CD4-positive, alpha-beta T cell treated with Interleukin-6 for 4 hours (primary cell): Measurements from ENCODE around the gene OR1Q1.
"Not testable (repeated sequence)": the region's sequence is repeated elsewhere in the genome, so short reads cannot be mapped to it uniquely, and the experiment has no call there.

Source experiments
- DNase-seq: peaks from one replicate; pipeline ENCODE4 v3.0.0-alpha.2; 2020; ENCODE audit warnings: mixed read lengths

Gene OR1Q1

GRCh38 chr9:122614362-122614761 lies at the start of gene OR1Q1:
TSS of gene OR1Q1 (plus strand) at chr9:122614738. CDS start at chr9:122614738, 0 bp downstream.
- no peak for DNase-seq

- no peak for DNase-seq
Observed at GRCh38 chr9:122567901-122568300, 46.6 kb upstream of the OR1Q1 start.

GRCh38 chr9:122572456-122572855 lies 42.1 kb upstream of the OR1Q1 start:
- no peak for DNase-seq

- DNase-seq = no peak
Observed at GRCh38 chr9:122579874-122580273, 34.7 kb upstream of the OR1Q1 start.

- no peak for DNase-seq
Observed at GRCh38 chr9:122580360-122580759, 34.2 kb upstream of the OR1Q1 start.

- not testable (repeated sequence) for DNase-seq
Observed at GRCh38 chr9:122583284-122583683, 31.3 kb upstream of the OR1Q1 start, which contains the start of gene OR1L8. TSS of gene OR1L8 (minus strand) at chr9:122583384. CDS start at chr9:122568477, 14,907 bp downstream.

GRCh38 chr9:122605691-122606090 lies 8.8 kb upstream of the OR1Q1 start:
- DNase-seq = no peak

- no peak for DNase-seq
Observed at GRCh38 chr9:122606587-122606986, 8.0 kb upstream of the OR1Q1 start.

- no peak for DNase-seq
Observed at GRCh38 chr9:122609804-122610203, 4.7 kb upstream of the OR1Q1 start.

GRCh38 chr9:122619996-122620395 lies 5.5 kb downstream of the OR1Q1 start:
- DNase-seq = no peak

- no peak for DNase-seq
Observed at GRCh38 chr9:122642226-122642625, 27.7 kb downstream of the OR1Q1 start.

GRCh38 chr9:122656378-122656777 lies 41.8 kb downstream of the OR1Q1 start:
- no peak for DNase-seq

- no peak for DNase-seq
Observed at GRCh38 chr9:122657527-122657926, 43.0 kb downstream of the OR1Q1 start, which contains the start of gene OR1B1. TSS of gene OR1B1 (minus strand) at chr9:122657627.

- DNase-seq = no peak
Observed at GRCh38 chr9:122661416-122661815, 46.9 kb downstream of the OR1Q1 start, which contains the start of gene OR1L1. TSS of gene OR1L1 (plus strand) at chr9:122661716. CDS start at chr9:122661716, 0 bp downstream.
